VCaP (cell line): ENCODE measurements around the gene FHOD3.
"Not testable (repeated sequence)": the region's sequence is repeated elsewhere in the genome, so short reads cannot be mapped to it uniquely, and the experiment has no call there.

Source experiments
- H3K27ac ChIP-seq: fragments of 450-650 bp; 2 replicates; pipeline ENCODE4 v1.5.1; 2017
- TF ChIP-seq, protein P1 (sequence below): fragments of 450-650 bp; conservative IDR thresholded peaks from 2 replicates; pipeline ENCODE4 v1.5.1; 2017; ENCODE audit warnings: mild to moderate bottlenecking, moderate library complexity

The FHOD3 gene

DNA sequence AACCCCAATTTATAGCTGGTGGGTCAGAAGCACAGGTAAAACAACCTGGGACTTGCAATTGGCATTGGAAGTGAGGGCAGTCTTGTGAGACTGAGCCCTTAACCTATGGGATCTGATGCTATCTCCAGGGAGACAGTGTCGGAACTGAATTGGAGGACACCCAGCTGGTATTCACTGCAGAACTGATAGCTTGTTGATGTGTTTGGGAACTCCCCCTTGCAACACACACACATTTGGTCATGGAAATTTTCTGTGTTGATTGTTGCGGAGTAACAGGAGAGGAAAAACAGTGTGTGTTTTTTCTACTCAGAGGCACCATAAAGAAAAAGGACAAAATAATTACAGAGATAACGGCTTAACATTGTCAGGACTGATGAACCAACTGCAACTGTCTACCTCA is 515.2 kb downstream of the FHOD3 start:
- no peak overlapping the region for H3K27ac ChIP-seq
- TF ChIP-seq, protein P1, sequence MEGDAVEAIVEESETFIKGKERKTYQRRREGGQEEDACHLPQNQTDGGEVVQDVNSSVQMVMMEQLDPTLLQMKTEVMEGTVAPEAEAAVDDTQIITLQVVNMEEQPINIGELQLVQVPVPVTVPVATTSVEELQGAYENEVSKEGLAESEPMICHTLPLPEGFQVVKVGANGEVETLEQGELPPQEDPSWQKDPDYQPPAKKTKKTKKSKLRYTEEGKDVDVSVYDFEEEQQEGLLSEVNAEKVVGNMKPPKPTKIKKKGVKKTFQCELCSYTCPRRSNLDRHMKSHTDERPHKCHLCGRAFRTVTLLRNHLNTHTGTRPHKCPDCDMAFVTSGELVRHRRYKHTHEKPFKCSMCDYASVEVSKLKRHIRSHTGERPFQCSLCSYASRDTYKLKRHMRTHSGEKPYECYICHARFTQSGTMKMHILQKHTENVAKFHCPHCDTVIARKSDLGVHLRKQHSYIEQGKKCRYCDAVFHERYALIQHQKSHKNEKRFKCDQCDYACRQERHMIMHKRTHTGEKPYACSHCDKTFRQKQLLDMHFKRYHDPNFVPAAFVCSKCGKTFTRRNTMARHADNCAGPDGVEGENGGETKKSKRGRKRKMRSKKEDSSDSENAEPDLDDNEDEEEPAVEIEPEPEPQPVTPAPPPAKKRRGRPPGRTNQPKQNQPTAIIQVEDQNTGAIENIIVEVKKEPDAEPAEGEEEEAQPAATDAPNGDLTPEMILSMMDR, result no peak

- no peak overlapping the region for H3K27ac ChIP-seq
- TF ChIP-seq, protein P1, result no peak
Observed at GRCh38 chr18:36813101-36813775, 515.7 kb downstream of the FHOD3 start.

- TF ChIP-seq, protein P1, result no peak
- H3K27ac ChIP-seq, result no peak overlapping the region
Observed at GRCh38 chr18:36813824-36814223, 516.3 kb downstream of the FHOD3 start.

DNA sequence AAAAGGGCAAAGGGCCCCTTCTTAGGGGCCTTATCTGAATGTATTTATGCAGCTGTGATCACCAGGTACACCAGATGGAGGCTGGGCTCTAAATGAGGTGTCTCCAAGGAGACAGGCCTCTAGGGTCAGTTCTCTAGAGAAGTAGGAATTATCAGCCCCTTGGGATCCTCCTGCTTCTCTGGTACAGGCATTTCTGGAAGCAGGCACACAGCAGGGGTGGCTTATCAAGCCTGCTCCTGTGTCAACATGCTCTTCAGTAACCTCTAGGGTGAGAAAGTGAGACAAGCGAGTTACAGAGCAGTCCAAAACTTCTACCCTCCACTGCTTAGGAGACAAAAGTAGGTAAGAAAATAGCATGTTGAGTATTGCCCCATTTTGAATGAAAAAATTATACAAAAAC is 517.5 kb downstream of the FHOD3 start:
- TF ChIP-seq, protein P1, result no peak
- H3K27ac ChIP-seq, result no peak overlapping the region

DNA sequence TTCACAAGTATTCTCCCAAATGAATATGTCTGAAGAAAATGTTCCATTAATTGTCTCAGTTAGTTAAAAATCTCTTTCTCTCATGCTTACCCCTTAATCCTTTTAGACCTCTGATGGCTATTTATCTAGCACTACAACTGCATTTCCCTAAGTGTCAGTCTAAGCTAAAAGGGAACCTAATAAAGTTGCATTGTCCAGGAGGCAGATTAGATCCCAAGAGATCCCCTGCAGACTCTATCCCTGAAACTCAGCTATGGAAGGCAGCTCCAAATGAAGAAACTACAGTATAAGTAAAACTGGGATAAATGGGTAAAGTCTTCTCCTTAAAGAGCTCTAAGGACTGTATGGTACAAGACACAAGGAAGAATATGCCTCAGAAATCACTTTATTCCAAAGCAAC is 518.6 kb downstream of the FHOD3 start:
- H3K27ac ChIP-seq, result not testable (repeated sequence)

GRCh38 chr18:36817039-36817438 is 519.5 kb downstream of the FHOD3 start:
- TF ChIP-seq, protein P1, result no peak
- no peak overlapping the region for H3K27ac ChIP-seq

GRCh38 chr18:36818652-36819051 is 521.1 kb downstream of the FHOD3 start:
- TF ChIP-seq, protein P1, result no peak

DNA sequence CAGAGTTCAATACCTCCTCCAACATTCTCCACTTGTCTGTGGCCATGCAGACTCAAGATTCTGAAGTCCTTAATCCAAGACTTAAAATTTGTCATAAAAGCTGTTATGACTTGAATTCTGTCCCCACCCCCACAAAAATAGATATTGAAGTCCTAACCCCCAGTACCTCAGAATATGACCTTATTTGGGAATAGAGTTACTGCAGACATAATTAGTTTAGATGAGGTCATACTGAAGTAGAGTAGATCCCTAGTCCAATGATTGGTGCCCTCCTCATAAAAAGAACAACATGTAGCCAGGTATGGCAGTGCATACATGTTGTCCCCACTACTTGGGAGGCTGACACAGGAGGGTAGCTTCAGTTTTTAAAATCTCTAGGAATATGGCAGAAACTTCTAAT is 522.1 kb downstream of the FHOD3 start:
- no peak overlapping the region for H3K27ac ChIP-seq
- TF ChIP-seq, protein P1, result no peak

More at GRCh38 chr18:36818652-36819051, 521.1 kb downstream of the FHOD3 start:
- H3K27ac ChIP-seq, result no peak overlapping the region
